ENCODE data around the gene CFP.
"Not testable (repeated sequence)": the region's sequence is repeated elsewhere in the genome, so short reads cannot be mapped to it uniquely, and the experiment has no call there.

CFP gene

DNA sequence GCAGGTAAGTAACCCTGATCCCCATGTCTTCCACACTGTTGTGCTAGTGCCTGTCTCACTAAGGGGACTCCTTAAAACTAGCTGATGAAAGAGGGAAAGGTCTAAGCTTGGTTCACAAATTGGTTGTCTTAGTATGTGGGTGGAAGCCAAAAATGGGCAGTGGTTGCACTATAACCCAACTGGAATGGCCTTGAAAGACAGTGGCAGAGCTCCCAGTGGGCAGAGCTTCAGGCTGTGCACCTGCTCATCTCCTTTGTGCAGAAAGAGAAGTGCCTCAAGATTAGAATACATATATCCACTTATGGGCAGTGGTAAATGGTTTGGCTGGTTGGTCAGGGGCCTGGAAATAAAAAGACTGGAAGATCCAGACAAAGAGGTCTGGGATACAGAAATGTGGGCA lies 17.3 kb downstream of the CFP start:
- H3K9ac ChIP-seq (ENCODE audit: low read length) = no peak overlapping the region
- no peak overlapping the region for H3K4me3 ChIP-seq (ENCODE audit: low read length)
- no peaks in the 10 kb centered on the region for H3K36me3 ChIP-seq (ENCODE audit: control insufficient read depth, insufficient read depth, low read length)
- no peaks in the 10 kb centered on the region for H3K27me3 ChIP-seq (ENCODE audit: control insufficient read depth, insufficient read depth, low read length)
- no peaks in the 10 kb centered on the region for H3K9me3 ChIP-seq (ENCODE audit: control insufficient read depth, low read length)
- H3K4me1 ChIP-seq (ENCODE audit: control insufficient read depth, insufficient read depth, low read length) = no peaks in the 10 kb centered on the region

DNA sequence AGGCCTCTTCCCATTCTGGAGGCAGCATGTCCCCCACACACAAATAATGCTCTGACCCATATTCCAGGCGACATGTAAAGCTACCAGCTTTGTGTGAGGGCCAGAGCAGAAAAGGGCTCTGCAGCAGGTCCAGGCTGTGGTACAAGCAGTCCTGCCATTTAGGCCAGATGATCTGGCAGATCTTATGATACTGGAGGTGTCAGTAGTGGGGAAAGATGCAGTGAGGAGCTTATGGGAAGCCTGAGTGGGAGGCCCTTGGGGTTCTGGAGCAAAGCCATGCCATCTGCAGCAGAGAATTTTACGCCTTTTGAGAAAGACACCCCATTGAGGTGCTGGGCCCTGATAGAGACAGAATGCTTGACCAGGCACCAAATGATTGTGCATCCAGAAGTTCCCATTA lies 17.8 kb downstream of the CFP start:
- Histone ChIP-seq H3K36me3 (ENCODE audit: control insufficient read depth, insufficient read depth, low read length) (no peaks in the 10 kb centered on the region), H3K4me1 (ENCODE audit: control insufficient read depth, insufficient read depth, low read length) (no peaks in the 10 kb centered on the region), H3K4me3 (ENCODE audit: low read length) (no peak overlapping the region), H3K27me3 (ENCODE audit: control insufficient read depth, insufficient read depth, low read length) (no peaks in the 10 kb centered on the region), H3K9me3 (ENCODE audit: control insufficient read depth, low read length) (no peaks in the 10 kb centered on the region), H3K9ac (ENCODE audit: low read length) (no peak overlapping the region)

DNA sequence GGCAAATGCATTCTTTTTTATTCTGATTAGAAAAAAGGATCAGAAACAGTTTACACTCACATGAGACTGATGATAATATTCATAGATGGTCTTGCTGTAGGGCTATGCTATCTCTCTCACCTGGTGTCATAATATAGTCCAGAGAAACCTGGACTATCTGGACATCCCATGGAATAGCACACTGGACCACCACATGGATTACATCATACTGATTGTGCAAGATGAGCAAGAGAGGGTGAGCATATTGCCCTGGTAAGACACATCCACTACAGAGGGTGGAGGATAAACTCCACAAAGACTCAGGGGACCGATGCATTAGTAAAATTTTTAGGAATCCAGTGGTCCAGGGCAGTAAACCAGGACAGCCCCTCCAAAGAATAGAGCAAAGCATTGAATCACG lies 18.2 kb downstream of the CFP start:
- H3K9me3 ChIP-seq (ENCODE audit: control insufficient read depth, low read length) = no peaks in the 10 kb centered on the region
- no peak overlapping the region for H3K4me3 ChIP-seq (ENCODE audit: low read length)
- no peaks in the 10 kb centered on the region for H3K36me3 ChIP-seq (ENCODE audit: control insufficient read depth, insufficient read depth, low read length)
- H3K4me1 ChIP-seq (ENCODE audit: control insufficient read depth, insufficient read depth, low read length) = no peaks in the 10 kb centered on the region
- H3K9ac ChIP-seq (ENCODE audit: low read length) = no peak overlapping the region
- H3K27me3 ChIP-seq (ENCODE audit: control insufficient read depth, insufficient read depth, low read length) = no peaks in the 10 kb centered on the region

DNA sequence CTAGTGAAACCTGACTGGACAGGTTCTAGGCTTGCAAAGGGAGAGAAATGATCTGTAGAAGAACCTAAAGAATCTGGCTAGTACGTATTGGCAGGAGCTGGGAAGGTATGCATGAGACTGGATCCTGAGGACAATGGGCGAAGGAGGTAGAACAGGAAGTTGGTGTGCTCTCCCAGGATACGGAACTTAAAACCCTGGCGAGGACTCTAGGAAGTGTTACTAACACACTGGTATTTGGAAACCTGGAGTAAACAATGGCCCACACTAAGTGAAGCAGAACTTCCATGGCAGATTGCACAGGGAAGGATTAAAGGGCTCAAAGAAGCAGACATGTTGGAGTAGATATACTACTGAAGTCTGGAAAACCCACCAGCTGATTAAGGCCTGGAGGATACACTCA lies 19.2 kb downstream of the CFP start:
- no peaks in the 10 kb centered on the region for H3K9me3 ChIP-seq (ENCODE audit: control insufficient read depth, low read length)
- H3K9ac ChIP-seq (ENCODE audit: low read length) = no peak overlapping the region
- H3K36me3 ChIP-seq (ENCODE audit: control insufficient read depth, insufficient read depth, low read length) = no peaks in the 10 kb centered on the region
- H3K4me3 ChIP-seq (ENCODE audit: low read length) = no peak overlapping the region
- no peaks in the 10 kb centered on the region for H3K27me3 ChIP-seq (ENCODE audit: control insufficient read depth, insufficient read depth, low read length)
- no peaks in the 10 kb centered on the region for H3K4me1 ChIP-seq (ENCODE audit: control insufficient read depth, insufficient read depth, low read length)

DNA sequence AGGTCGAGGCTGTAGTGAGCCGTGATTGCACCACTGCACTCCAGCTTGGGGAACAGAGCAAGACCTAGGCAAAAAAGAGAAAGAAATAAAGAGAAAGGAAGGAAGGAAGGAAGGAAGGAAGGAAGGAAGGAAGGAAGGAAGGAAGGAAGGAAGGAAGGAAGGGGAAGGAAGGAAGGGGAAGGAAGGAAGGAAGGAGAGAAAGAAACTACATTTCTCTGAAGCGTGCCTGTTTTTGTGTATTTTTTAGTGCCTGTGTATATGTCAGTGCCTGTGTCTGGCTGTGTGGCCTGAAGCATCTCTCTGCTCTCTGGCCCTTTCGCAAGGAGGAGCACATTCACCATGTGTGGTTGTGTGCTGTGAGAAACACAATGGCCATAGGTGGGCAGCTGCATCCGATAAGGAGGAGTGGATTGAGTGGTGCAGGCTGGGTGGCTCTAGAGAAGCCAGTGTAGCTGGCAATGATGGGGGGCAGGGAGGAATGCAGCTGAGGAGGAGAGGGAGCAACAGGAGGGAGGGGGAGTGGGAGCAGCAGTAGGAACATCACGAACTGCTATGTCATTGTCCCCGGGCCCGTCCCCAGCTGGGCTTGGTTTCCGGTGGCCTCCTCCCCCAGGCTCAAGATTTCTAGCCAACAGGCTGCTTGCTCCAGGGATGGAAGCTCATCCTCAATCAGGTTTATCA lies 21.5 kb downstream of the CFP start:
- H3K9me3 ChIP-seq (ENCODE audit: control insufficient read depth, low read length) = no peaks in the 10 kb centered on the region
- no peaks in the 10 kb centered on the region for H3K4me1 ChIP-seq (ENCODE audit: control insufficient read depth, insufficient read depth, low read length)
- H3K36me3 ChIP-seq (ENCODE audit: control insufficient read depth, insufficient read depth, low read length) = no peaks in the 10 kb centered on the region
- H3K27me3 ChIP-seq (ENCODE audit: control insufficient read depth, insufficient read depth, low read length) = no peaks in the 10 kb centered on the region
- no peak overlapping the region for H3K4me3 ChIP-seq (ENCODE audit: low read length)
- no peak overlapping the region for H3K9ac ChIP-seq (ENCODE audit: low read length)

DNA sequence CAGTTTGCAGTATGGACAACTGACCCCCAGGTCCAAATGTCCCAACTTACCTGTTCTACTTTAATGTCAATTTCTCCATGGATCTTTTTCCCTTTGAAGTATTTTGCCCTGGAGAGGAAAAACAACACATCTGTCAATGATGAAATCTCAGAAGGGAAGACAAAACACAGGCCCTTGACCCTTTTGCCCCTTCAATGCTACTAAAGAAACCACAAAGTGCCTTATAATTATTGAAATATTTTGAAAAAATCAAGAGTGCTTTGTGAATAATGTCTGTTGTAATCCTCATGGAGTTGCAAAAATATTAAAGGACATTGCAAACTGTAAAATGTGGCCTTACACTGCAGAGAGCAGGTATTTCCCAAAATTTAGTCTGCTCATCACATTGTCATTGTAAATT lies 22.6 kb downstream of the CFP start:
- Histone ChIP-seq H3K9me3 (ENCODE audit: control insufficient read depth, low read length) (no peaks in the 10 kb centered on the region), H3K4me1 (ENCODE audit: control insufficient read depth, insufficient read depth, low read length) (no peaks in the 10 kb centered on the region), H3K9ac (ENCODE audit: low read length) (no peak overlapping the region), H3K27me3 (ENCODE audit: control insufficient read depth, insufficient read depth, low read length) (no peaks in the 10 kb centered on the region), H3K4me3 (ENCODE audit: low read length) (no peak overlapping the region), H3K36me3 (ENCODE audit: control insufficient read depth, insufficient read depth, low read length) (no peaks in the 10 kb centered on the region)

DNA sequence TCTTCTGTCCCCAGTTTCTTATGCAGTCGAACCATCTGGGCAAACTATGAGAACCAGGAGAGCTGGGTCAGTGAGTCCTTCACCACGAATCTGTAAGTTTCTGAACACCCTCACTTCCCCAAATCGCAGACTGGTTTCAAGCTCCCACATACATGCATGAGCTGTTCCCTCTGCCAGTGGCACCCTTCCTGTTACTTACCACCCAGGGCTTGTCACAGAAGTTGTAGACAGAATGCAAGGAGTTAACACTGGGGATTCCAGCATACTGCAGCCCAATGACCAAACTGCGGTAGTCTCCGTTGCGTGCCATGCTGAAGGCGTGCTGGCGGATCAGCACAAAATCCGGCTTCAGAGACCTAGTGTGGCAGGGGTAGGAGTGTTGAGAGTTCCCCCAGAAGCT lies 24.7 kb downstream of the CFP start:
- Histone ChIP-seq H3K9ac (ENCODE audit: low read length) (no peak overlapping the region), H3K9me3 (ENCODE audit: control insufficient read depth, low read length) (no peaks in the 10 kb centered on the region), H3K36me3 (ENCODE audit: control insufficient read depth, insufficient read depth, low read length) (no peaks in the 10 kb centered on the region), H3K27me3 (ENCODE audit: control insufficient read depth, insufficient read depth, low read length) (no peaks in the 10 kb centered on the region), H3K4me1 (ENCODE audit: control insufficient read depth, insufficient read depth, low read length) (no peaks in the 10 kb centered on the region), H3K4me3 (ENCODE audit: low read length) (no peak overlapping the region)

DNA sequence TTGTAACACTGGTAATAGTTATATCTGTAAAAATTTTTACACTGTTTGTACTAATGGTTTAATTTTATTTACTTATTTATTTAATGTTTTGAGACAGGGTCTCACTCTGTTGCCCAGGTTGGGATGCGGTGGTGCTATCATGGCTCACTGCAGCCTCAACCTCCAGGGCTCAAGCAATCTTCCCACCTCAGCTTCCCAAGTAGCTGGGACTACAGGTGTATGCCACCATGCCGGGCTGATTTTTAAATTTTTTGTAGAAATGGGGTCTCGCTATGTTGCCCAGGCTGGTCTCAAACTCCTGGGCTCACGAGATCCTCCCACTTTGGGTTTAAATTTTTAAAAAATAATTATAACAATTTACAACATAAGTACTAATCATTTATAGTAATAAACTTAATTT lies 26.6 kb downstream of the CFP start:
- not testable (repeated sequence) for H3K9ac ChIP-seq (ENCODE audit: low read length); H3K4me3 ChIP-seq (ENCODE audit: low read length); H3K36me3 ChIP-seq (ENCODE audit: control insufficient read depth, insufficient read depth, low read length); H3K9me3 ChIP-seq (ENCODE audit: control insufficient read depth, low read length); H3K27me3 ChIP-seq (ENCODE audit: control insufficient read depth, insufficient read depth, low read length); H3K4me1 ChIP-seq (ENCODE audit: control insufficient read depth, insufficient read depth, low read length)

DNA sequence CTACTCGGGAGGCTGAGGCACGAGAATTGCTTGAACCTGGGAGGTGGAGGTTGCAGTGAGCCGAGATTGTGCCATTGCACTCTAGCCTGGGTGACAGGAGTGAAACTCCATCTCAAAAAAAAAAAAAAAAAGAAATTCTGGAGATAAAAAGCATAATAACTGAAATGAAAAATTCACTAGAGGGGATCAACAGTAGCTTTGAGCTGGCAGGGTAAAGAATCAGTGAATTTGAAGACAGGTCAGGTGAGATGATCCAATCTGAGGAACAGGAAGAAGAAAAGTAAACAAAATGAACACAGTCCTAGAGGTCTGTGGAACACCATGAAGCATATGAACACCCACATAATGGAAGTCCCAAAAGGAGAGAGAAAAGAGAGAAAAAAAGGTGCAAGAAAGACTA lies 32.5 kb downstream of the CFP start:
- Histone ChIP-seq H3K9ac (ENCODE audit: low read length) (no peak overlapping the region), H3K36me3 (ENCODE audit: control insufficient read depth, insufficient read depth, low read length) (no peaks in the 10 kb centered on the region), H3K27me3 (ENCODE audit: control insufficient read depth, insufficient read depth, low read length) (no peaks in the 10 kb centered on the region), H3K4me1 (ENCODE audit: control insufficient read depth, insufficient read depth, low read length) (peaks cover 3% of the 10 kb centered on the region), H3K4me3 (ENCODE audit: low read length) (no peak overlapping the region), H3K9me3 (ENCODE audit: control insufficient read depth, low read length) (no peaks in the 10 kb centered on the region)

DNA sequence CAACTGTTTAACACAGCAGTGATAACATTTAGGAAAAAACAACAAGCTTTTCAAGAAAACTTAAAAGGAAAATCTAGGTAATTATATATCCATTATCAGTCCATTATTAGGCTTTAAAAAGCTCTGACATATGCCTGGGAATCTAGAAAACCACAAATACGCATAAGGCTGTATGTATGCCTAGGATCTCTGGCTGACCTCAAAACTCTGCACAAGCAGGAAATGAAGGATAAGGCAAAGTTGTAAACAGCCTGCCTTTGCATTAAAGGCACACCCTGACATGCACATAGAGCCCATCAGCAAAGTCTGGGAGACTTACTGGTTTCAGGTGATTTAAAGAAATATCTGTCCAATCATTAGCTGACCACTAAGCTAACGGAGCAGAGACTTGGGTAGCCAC lies 33.5 kb downstream of the CFP start:
- H3K4me1 ChIP-seq (ENCODE audit: control insufficient read depth, insufficient read depth, low read length) = peaks cover 3% of the 10 kb centered on the region
- H3K4me3 ChIP-seq (ENCODE audit: low read length) = no peak overlapping the region
- H3K9me3 ChIP-seq (ENCODE audit: control insufficient read depth, low read length) = no peaks in the 10 kb centered on the region
- no peaks in the 10 kb centered on the region for H3K27me3 ChIP-seq (ENCODE audit: control insufficient read depth, insufficient read depth, low read length)
- no peaks in the 10 kb centered on the region for H3K36me3 ChIP-seq (ENCODE audit: control insufficient read depth, insufficient read depth, low read length)
- H3K9ac ChIP-seq (ENCODE audit: low read length) = no peak overlapping the region

DNA sequence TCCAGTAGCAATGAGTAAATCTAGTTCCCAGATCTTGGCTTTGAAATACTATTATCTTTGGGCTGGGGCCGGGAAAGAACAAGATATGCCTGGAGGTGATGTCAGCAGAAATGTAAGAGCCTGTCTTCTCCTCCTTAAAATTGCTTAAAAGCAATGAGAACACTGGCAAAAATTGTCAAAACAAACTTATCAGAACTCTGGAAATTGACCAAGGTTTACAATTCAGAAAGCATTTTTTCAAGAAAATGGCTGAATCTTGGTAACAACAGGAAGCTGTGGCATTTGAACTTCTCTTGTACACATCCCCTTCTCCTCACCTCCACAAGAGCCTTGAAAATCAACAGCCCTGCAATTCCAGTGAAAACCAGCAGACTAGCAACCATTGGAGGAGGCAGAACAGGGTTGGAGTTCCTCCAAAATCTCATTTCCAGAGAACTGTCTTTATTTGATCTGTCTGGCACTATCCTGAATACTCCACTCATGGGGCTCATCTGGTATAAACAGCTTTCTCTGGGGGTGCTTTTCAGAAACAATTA lies 33.9 kb downstream of the CFP start:
- H3K4me1 ChIP-seq (ENCODE audit: control insufficient read depth, insufficient read depth, low read length) = peaks cover 3% of the 10 kb centered on the region
- no peaks in the 10 kb centered on the region for H3K9me3 ChIP-seq (ENCODE audit: control insufficient read depth, low read length)
- H3K36me3 ChIP-seq (ENCODE audit: control insufficient read depth, insufficient read depth, low read length) = no peaks in the 10 kb centered on the region
- no peak overlapping the region for H3K4me3 ChIP-seq (ENCODE audit: low read length)
- H3K9ac ChIP-seq (ENCODE audit: low read length) = no peak overlapping the region
- H3K27me3 ChIP-seq (ENCODE audit: control insufficient read depth, insufficient read depth, low read length) = no peaks in the 10 kb centered on the region

DNA sequence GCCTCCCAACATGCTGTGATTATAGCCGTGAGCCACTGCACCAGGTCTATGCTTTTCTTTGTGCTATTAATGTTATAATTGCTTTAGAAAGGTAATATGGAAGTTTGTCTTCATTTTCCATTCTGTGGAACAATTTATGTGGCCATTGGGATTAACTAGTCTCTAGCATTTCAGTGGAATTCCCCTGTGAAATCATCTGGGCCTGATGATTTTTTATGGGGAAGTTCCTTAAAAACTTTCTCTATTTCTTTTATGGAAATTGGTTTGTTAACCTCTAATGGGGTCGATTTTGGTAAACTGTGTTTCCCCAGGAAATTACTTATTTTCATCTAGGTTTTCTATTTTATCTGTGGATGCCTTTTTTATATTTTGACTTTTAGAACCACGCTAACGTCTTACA lies 36.2 kb downstream of the CFP start:
- H3K9ac ChIP-seq (ENCODE audit: low read length) = no peak overlapping the region
- no peak overlapping the region for H3K4me3 ChIP-seq (ENCODE audit: low read length)
- peaks cover 3% of the 10 kb centered on the region for H3K4me1 ChIP-seq (ENCODE audit: control insufficient read depth, insufficient read depth, low read length)
- no peaks in the 10 kb centered on the region for H3K36me3 ChIP-seq (ENCODE audit: control insufficient read depth, insufficient read depth, low read length)
- H3K27me3 ChIP-seq (ENCODE audit: control insufficient read depth, insufficient read depth, low read length) = no peaks in the 10 kb centered on the region
- no peaks in the 10 kb centered on the region for H3K9me3 ChIP-seq (ENCODE audit: control insufficient read depth, low read length)

DNA sequence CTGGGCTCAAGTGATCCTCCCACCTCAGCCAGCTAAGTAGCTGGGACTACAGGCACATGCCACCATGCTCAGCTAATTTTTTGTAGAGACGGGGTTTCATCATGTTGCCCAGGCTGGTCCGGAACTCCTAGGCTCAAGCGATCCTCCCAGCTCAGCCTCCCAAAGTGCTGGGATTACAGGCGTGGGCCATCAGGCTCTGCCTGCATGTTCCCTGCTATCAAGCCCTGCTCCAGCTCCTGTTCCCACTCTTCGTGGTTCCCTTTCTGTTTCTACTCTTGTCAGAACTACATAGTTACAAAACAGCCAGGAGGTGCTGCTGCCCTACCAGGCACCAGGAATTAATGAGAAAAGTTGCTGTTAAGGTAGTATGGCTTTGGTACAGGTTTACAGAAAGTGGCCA lies 38.7 kb downstream of the CFP start:
- Histone ChIP-seq H3K4me3 (ENCODE audit: low read length) (no peak overlapping the region), H3K9me3 (ENCODE audit: control insufficient read depth, low read length) (no peaks in the 10 kb centered on the region), H3K27me3 (ENCODE audit: control insufficient read depth, insufficient read depth, low read length) (no peaks in the 10 kb centered on the region), H3K36me3 (ENCODE audit: control insufficient read depth, insufficient read depth, low read length) (no peaks in the 10 kb centered on the region), H3K4me1 (ENCODE audit: control insufficient read depth, insufficient read depth, low read length) (peaks cover 3% of the 10 kb centered on the region), H3K9ac (ENCODE audit: low read length) (no peak overlapping the region)
